ENCODE data around the gene SLC17A3. TPM values are rescaled to one million over a fixed set of nuclear protein-coding genes. Genes with fewer than 3 reads are reported as not detected.

SLC17A3 gene
- total RNA-seq, 1 experiment from 2014 or later: not detected

DNA sequence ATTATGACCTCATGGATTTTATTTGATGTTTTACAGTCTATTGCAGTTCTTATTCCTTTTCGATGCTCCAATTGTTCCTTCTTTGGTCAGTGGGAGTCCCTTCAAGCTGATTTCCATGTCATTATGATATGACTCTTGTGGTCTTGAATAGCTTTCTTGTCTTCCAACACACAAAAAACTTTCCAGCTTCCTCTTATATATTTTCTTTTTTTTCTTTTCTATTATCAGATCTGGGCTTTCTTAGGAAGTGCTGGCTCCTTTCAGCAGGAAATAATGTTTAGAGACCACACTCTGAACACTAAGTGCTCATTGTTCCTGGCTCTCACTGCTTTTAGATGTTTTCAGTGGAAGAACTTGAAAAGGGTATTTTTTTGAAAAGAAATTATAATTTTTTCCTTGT is 39.1 kb downstream of the SLC17A3 start:
- Mint-ChIP-seq H3K4me3 (ENCODE audit: unreplicated experiment) (no peak overlapping the region), H3K36me3 (ENCODE audit: insufficient read depth, unreplicated experiment) (no peaks in the 10 kb centered on the region), H3K9me3 (ENCODE audit: unreplicated experiment) (no peaks in the 10 kb centered on the region), H3K27ac (ENCODE audit: unreplicated experiment) (no peak overlapping the region), H3K27me3 (ENCODE audit: insufficient read depth, unreplicated experiment) (no peaks in the 10 kb centered on the region), H3K4me1 (ENCODE audit: low read depth, unreplicated experiment) (peaks cover 14% of the 10 kb centered on the region)
- Histone ChIP-seq H3K9me3 (no peaks in the 10 kb centered on the region), H3K36me3 (ENCODE audit: control insufficient read depth, insufficient read depth, low read length) (no peaks in the 10 kb centered on the region), H3K4me1 (peaks cover 28% of the 10 kb centered on the region), H3K27me3 (replicated peaks; ENCODE audit: control insufficient read depth, insufficient read depth, low read length) (no peaks in the 10 kb centered on the region), H3K4me3 (ENCODE audit: low read depth, low read length) (no peak overlapping the region)
- POLR2A ChIA-PET: no interaction called here
- BruUV-seq (replicated peaks): no TSS peak
- CTCF ChIA-PET: no interaction called here
- intact Hi-C loops (cut with micrococcal nuclease; ENCODE audit: unreplicated experiment): no loop called here
- TF ChIP-seq, protein P1, sequence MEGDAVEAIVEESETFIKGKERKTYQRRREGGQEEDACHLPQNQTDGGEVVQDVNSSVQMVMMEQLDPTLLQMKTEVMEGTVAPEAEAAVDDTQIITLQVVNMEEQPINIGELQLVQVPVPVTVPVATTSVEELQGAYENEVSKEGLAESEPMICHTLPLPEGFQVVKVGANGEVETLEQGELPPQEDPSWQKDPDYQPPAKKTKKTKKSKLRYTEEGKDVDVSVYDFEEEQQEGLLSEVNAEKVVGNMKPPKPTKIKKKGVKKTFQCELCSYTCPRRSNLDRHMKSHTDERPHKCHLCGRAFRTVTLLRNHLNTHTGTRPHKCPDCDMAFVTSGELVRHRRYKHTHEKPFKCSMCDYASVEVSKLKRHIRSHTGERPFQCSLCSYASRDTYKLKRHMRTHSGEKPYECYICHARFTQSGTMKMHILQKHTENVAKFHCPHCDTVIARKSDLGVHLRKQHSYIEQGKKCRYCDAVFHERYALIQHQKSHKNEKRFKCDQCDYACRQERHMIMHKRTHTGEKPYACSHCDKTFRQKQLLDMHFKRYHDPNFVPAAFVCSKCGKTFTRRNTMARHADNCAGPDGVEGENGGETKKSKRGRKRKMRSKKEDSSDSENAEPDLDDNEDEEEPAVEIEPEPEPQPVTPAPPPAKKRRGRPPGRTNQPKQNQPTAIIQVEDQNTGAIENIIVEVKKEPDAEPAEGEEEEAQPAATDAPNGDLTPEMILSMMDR (IDR thresholded peaks at IDR 0.05; ENCODE audit: insufficient read depth in 1 of 2, low read depth in 1 of 2, low read length in 1 of 2, severe bottlenecking in 1 of 2, unreplicated experiment in 1 of 2): no peak
- DNase-seq: no peak

DNA sequence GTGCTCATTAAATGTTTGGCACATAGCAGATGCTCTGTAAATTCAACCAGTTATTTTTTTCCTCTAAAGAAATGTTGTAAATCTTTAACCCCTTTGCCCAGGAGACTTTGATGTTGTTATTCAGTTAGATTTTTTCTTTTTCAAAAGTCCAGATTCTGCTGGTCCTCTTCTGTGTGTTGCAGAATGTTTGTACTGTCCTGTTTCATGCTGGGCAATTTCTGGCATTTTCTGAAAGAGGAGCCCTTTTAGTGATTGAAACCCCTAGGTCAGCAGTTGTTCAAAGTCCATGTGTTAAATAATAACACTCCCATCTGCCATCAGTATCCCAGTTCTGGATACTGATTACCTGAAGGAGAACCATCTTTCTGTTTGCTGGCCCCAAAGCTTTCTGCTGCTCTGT is 40.9 kb downstream of the SLC17A3 start:
- ChIA-PET POLR2A (no interaction called here), CTCF (no interaction called here)
- Mint-ChIP-seq H3K27ac (ENCODE audit: unreplicated experiment) (no peak overlapping the region), H3K27me3 (ENCODE audit: insufficient read depth, unreplicated experiment) (no peaks in the 10 kb centered on the region), H3K9me3 (ENCODE audit: unreplicated experiment) (no peaks in the 10 kb centered on the region), H3K36me3 (ENCODE audit: insufficient read depth, unreplicated experiment) (no peaks in the 10 kb centered on the region), H3K4me1 (ENCODE audit: low read depth, unreplicated experiment) (peaks cover 14% of the 10 kb centered on the region), H3K4me3 (ENCODE audit: unreplicated experiment) (no peak overlapping the region)
- no TSS peak for BruUV-seq (replicated peaks)
- Histone ChIP-seq H3K36me3 (ENCODE audit: control insufficient read depth, insufficient read depth, low read length) (no peaks in the 10 kb centered on the region), H3K9me3 (no peaks in the 10 kb centered on the region), H3K27me3 (replicated peaks; ENCODE audit: control insufficient read depth, insufficient read depth, low read length) (no peaks in the 10 kb centered on the region), H3K4me3 (ENCODE audit: low read depth, low read length) (no peak overlapping the region), H3K4me1 (peaks cover 28% of the 10 kb centered on the region)
- intact Hi-C loops (cut with micrococcal nuclease; ENCODE audit: unreplicated experiment): no loop called here
- DNase-seq: no peak
- TF ChIP-seq, protein P1 (IDR thresholded peaks at IDR 0.05; ENCODE audit: insufficient read depth in 1 of 2, low read depth in 1 of 2, low read length in 1 of 2, severe bottlenecking in 1 of 2, unreplicated experiment in 1 of 2): no peak

- POLR2A ChIA-PET: no interaction called here
- Mint-ChIP-seq H3K9me3 (ENCODE audit: unreplicated experiment) (no peaks in the 10 kb centered on the region), H3K27ac (ENCODE audit: unreplicated experiment) (no peak overlapping the region), H3K4me1 (ENCODE audit: low read depth, unreplicated experiment) (peaks cover 14% of the 10 kb centered on the region), H3K4me3 (ENCODE audit: unreplicated experiment) (no peak overlapping the region), H3K27me3 (ENCODE audit: insufficient read depth, unreplicated experiment) (no peaks in the 10 kb centered on the region), H3K36me3 (ENCODE audit: insufficient read depth, unreplicated experiment) (no peaks in the 10 kb centered on the region)
- Histone ChIP-seq H3K27me3 (replicated peaks; ENCODE audit: control insufficient read depth, insufficient read depth, low read length) (no peaks in the 10 kb centered on the region), H3K36me3 (ENCODE audit: control insufficient read depth, insufficient read depth, low read length) (no peaks in the 10 kb centered on the region), H3K4me3 (ENCODE audit: low read depth, low read length) (no peak overlapping the region), H3K4me1 (peaks cover 28% of the 10 kb centered on the region), H3K9me3 (no peaks in the 10 kb centered on the region)
- no peak for DNase-seq
- intact Hi-C loops (cut with micrococcal nuclease; ENCODE audit: unreplicated experiment): no loop called here
- CTCF ChIA-PET: no interaction called here
- no TSS peak for BruUV-seq (replicated peaks)
- TF ChIP-seq, protein P1 (IDR thresholded peaks at IDR 0.05; ENCODE audit: insufficient read depth in 1 of 2, low read depth in 1 of 2, low read length in 1 of 2, severe bottlenecking in 1 of 2, unreplicated experiment in 1 of 2): no peak
These were observed 41.4 kb downstream of the SLC17A3 start for GRCh38 chr6:25832670-25833069.

All from Caco-2 (cell line).